ENCODE data around the gene TTC23. TPM values are rescaled to one million over a fixed set of nuclear protein-coding genes. Genes with fewer than 3 reads are reported as not detected.
A peak's percentile ranks its signal among the peaks of the same experiment; 100 is the strongest.

The TTC23 gene
- total RNA-seq, 1 experiment from 2014 or later = 43.1 TPM

DNA sequence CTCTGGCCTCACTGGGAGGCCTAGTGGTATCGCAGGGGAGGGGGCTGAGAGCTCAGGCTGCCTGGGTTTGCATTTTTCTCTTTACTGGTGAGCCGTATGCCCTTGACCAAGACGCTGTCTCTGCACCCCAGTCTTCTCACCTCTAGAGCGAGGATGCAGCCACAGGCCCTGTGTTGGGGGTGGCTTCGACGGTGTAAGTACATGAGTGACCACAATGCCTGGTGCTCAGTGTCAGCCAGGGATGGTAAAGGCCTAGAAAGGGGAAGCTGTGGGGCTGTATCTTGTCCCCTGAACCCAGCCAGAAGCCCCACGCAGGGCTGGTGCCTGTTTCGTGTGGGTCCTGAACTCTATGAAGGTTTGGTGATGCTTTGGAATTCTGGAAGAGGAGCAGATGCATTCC lies 124.7 kb downstream of the TTC23 start:
- DNase-seq = no peak
- H3K4me1 ChIP-seq = peaks cover 24% of the 10 kb centered on the region
- H3K36me3 ChIP-seq = peaks cover 20% of the 10 kb centered on the region
- no peaks in the 10 kb centered on the region for H3K9me3 ChIP-seq (replicated peaks)
- H3K27me3 ChIP-seq = no peaks in the 10 kb centered on the region
- no peak overlapping the region for H3K4me3 ChIP-seq
- peak overlapping the region; percentile 74 for H3K27ac ChIP-seq

DNA sequence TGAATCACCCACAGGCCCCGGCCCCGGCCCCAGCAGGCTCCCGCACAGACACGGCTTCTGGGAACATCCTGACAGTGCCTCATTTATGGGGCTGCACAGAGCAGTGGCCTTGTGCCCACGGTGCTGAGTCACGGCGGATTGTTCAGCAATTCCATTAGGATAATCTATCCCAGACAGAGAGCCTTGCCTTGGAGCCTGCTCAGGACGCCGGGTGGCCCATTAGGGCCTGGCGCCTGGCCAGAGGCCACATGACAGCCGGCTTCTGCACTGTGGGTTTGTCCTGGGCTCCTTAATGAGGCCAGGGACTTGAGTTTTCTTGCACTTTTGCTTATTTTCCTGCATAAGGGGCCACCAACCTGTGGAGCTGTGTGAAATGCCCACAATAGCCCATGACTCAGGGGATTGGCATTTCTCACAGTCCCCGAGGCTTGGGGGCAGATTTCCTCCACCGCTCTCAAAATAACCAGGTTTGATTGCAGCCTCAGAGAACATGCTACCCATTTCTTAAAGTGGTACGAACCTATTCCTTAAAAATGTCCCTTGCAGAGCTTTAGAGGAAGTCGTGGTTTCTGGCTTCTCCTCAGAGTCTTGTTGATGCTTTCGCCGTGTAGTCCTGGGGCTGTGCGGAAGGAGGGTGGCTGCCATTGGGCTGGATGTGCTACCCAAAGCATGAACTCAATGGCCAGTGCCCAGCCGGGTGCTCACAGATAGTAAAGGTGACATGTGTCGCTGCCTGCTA lies 125.5 kb downstream of the TTC23 start:
- H3K36me3 ChIP-seq = peaks cover 16% of the 10 kb centered on the region
- no peaks in the 10 kb centered on the region for H3K9me3 ChIP-seq (replicated peaks)
- peak; percentile 97 to 98 for DNase-seq
- peak overlapping the region; percentile 74 for H3K27ac ChIP-seq
- H3K27me3 ChIP-seq = no peaks in the 10 kb centered on the region
- H3K4me1 ChIP-seq = peaks cover 24% of the 10 kb centered on the region
- peak overlapping the region; percentile 32 for H3K4me3 ChIP-seq

DNA sequence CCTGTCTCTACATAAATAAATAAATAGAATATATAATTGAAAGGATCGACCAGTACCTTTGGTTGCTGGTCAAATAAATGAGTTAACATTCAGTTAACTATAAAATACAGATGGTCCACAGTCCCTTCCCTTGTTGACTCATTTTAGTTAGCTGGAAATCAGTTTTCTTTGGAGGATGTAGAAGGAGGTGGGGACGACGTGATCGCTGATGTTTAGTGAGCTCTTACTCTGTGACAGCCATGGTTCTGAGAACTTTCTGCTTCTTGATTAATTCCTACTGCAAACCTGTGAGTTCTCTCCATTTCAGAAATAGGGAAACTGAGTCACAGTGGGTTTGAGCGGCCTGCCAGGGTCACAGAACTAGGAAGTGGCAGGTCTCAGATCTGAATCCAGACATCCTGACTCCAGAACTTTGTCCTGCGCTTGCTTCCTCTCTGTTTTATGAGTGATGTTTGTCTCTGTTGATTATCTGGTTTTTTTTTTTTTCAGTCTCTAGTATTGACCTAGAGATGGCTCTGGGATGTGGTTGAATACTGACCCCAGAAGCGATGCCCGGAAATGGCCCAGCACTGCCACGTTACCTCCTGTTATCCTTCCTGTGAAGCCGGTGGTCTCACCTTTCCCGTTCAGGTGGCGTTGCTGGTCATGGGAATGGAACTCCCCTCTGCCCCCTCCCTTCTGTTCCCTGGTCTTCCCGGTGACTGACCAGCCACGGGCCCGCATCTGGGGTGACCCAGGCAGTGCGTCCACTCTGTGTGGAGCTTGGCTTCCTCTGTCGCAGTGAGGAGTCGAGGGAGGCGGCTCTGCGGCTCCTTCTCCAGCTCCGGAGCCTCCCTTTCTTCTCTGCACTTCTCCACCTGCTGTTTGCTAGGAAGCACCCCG lies 126.3 kb downstream of the TTC23 start:
- peak overlapping the region; percentile 32 for H3K4me3 ChIP-seq
- H3K9me3 ChIP-seq (replicated peaks) = no peaks in the 10 kb centered on the region
- peaks cover 12% of the 10 kb centered on the region for H3K36me3 ChIP-seq
- H3K4me1 ChIP-seq = peaks cover 24% of the 10 kb centered on the region
- H3K27me3 ChIP-seq = no peaks in the 10 kb centered on the region
- DNase-seq = no peak
- peak overlapping the region; percentile 74 for H3K27ac ChIP-seq

DNA sequence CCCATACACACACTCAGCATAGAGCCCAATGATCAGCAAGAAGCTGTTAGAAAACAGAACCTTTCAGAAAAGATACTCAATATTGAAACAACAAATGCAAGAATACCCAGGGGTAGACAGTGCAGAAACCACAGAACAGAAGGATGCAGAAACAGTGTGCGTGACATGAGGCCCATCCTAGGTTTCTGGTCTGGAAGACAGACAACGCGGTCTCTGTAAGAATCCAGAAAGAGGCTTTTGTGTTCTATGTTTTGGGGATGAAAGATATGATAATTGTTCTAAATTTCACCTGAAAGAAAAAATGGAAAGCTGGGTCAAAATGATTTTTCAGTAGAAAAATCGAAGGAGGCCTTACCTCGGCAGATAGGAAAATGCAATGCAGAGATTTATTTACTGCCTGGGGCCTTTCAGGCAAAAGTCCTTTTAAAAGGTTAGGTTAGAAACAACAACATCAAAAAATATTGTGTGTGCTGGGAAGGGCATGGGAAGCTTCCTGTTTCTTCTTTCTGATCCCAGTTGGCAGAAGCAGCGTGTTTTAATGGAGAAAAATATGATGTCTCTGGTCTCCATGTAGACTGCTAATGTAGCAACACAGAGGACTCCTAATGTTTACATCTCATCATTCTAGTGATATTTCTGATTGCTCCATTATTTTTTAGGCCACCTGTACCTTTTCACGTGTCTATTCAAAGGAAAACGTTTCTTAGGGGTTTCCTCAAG lies 127.5 kb downstream of the TTC23 start:
- Histone ChIP-seq H3K4me3 (no peak overlapping the region), H3K27ac (no peak overlapping the region), H3K27me3 (no peaks in the 10 kb centered on the region), H3K36me3 (peaks cover 7% of the 10 kb centered on the region), H3K4me1 (peaks cover 24% of the 10 kb centered on the region), H3K9me3 (replicated peaks) (no peaks in the 10 kb centered on the region)
- no peak for DNase-seq

DNA sequence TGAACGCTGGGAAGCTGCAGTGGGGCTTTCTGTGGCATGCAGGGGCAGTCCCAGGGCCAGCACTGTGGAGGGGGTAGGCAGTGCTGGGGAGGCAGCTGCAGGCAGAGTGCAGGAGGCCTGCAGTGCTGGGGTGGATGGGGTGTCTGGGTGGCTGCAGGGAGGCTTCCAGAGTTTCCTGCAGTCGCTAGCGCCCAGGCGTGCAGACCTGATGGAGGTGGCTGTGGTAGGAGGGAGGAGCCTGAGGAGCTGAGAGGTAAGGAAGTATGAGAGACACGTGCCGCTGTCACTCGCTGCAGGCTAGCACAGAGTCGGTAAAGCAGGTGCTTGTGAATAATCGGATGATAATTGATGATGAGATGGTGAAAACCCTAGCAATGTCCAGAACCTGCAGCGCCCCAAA lies 128.2 kb downstream of the TTC23 start:
- peaks cover 12% of the 10 kb centered on the region for H3K36me3 ChIP-seq
- no peak for DNase-seq
- peaks cover 22% of the 10 kb centered on the region for H3K4me1 ChIP-seq
- no peak overlapping the region for H3K27ac ChIP-seq
- H3K4me3 ChIP-seq = no peak overlapping the region
- H3K27me3 ChIP-seq = no peaks in the 10 kb centered on the region
- no peaks in the 10 kb centered on the region for H3K9me3 ChIP-seq (replicated peaks)

DNA sequence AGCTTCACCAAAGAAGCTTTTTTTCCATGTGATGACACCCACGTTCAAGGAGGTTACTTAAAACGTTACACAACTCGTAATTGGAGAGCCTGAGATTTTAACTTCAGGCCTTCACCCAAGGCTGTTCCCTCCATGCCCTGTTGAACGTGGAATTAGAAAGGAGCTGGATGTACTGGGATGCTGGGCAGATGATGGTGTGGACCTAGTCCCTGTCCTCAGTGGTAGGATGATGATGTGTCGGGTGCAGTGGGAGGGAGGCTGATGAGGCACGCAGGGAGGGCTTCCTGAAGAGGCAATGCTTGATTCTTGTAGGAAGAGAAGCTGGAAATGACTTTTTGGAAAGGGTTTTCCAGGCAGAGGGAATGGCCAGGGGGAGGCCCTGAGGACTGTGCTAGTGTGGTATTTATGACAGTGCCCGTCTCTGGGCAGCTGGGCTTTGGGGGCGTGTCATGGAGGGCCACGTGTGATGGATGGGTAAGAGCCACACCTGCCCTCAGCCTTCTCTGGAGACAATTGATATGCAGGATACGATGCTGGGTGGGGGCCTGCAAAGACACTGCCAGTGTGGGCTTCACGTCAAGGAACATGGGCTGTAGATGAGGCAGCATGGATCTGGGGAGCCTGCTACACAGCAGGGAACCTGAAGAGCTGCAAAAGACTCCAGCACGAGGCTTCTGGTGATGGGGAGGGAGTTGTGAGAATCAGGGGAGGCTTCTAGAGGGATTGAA lies 129.2 kb downstream of the TTC23 start:
- no peak overlapping the region for H3K27ac ChIP-seq
- H3K4me1 ChIP-seq = peaks cover 15% of the 10 kb centered on the region
- no peak for DNase-seq
- H3K27me3 ChIP-seq = no peaks in the 10 kb centered on the region
- H3K4me3 ChIP-seq = no peak overlapping the region
- no peaks in the 10 kb centered on the region for H3K9me3 ChIP-seq (replicated peaks)
- peaks cover 20% of the 10 kb centered on the region; the same call in 1 of the 2 replicates for H3K36me3 ChIP-seq

DNA sequence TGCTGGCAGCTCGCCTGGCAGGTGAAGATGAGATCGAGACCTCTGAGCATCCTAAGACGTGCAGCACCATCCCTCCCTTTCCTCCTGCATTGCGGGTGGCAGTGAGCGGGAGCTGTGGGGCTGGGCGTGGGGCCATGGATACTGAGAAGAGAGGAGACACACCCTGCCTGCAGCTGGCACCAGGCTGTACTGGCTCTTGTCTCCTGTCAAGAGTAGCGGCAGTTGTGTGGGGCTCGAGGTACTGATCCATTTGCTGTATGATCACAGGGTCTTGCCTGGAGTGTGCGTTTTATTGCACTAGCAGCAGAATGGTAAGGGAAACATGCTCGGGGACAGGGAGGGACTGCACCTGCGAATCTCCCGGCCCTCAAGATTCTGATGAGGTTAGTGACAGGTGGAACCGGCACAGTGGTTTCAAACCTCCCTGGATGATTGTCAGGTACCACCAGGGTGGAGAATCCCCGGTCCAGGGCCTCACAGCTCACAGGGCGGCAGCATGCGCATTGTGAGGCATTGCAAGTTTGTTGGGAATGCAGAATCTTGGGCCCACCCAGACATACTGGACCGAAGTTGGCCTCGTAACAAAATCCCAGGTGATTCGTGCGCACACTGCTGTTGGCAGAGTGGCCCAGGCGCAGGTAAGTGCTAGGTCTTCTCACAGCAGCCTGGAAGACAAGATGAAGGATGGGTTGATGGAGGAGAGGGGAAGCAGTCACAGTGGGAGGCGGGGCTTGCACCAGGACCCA lies 130.4 kb downstream of the TTC23 start:
- Histone ChIP-seq H3K4me1 (peaks cover 3% of the 10 kb centered on the region; the same call in 1 of the 2 replicates), H3K27ac (no peak overlapping the region), H3K9me3 (replicated peaks) (no peaks in the 10 kb centered on the region), H3K36me3 (peaks cover 24% of the 10 kb centered on the region; the same call in 1 of the 2 replicates), H3K4me3 (no peak overlapping the region), H3K27me3 (no peaks in the 10 kb centered on the region)
- no peak for DNase-seq

DNA sequence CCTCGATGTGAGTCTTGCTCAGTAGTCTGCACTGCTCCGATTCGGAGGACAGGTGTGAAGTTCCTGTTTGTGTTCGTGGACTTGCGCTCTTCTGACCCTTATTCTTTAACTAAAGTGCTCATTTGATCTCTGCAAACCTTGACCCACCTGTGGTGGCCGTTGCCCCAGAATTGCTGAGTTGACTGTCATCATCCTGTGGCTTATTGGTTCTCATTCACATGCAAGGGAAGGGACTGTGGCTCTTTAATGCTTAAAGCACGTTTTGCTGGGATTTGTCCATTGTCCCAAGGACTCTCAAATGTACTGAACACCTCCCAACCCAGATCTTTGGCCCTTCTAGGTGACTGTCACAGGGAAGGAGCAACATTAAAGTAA lies 131.1 kb downstream of the TTC23 start:
- peaks cover 24% of the 10 kb centered on the region; the same call in 1 of the 2 replicates for H3K36me3 ChIP-seq
- peaks cover 3% of the 10 kb centered on the region; the same call in 1 of the 2 replicates for H3K4me1 ChIP-seq
- H3K4me3 ChIP-seq = no peak overlapping the region
- no peaks in the 10 kb centered on the region for H3K9me3 ChIP-seq (replicated peaks)
- no peaks in the 10 kb centered on the region for H3K27me3 ChIP-seq
- H3K27ac ChIP-seq = no peak overlapping the region
- DNase-seq = no peak

DNA sequence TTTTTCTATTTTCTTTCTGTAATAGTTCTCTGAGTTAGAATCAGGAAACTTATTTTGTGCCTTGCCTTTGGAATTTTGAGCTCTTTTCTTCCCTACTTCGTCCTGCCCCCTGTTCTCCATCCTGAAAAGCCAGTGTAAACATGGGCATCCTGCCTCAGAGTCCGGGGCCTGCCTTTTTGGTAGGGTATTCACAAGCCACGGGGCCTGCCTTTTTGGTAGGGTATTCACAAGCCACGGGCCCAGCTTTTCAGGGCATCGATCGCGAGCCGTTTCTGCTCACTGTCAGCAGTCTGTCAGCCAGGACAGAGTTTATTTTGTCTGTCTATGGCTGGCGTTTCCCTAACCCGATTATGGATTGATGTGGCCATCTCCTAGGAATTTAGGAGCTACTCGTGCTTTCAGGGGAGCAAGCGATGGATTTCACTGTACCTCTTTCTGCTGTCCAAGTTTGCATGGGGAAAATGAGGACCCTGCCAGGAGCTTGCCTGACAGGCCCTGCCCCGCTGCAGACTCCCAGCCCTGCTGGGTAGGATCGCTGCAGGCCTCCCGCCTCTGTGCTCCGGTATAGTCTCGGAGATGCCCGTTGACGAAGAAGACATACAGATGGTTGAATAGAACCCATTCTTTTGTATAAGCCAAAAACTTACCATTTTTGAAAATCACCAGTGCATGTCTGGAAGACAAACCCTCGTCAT lies 131.7 kb downstream of the TTC23 start:
- no peak overlapping the region for H3K27ac ChIP-seq
- no peak overlapping the region for H3K4me3 ChIP-seq
- H3K36me3 ChIP-seq = peaks cover 24% of the 10 kb centered on the region; the same call in 1 of the 2 replicates
- H3K9me3 ChIP-seq (replicated peaks) = no peaks in the 10 kb centered on the region
- H3K4me1 ChIP-seq = no peaks in the 10 kb centered on the region; the same call in 1 of the 2 replicates
- DNase-seq = no peak
- H3K27me3 ChIP-seq = no peaks in the 10 kb centered on the region

DNA sequence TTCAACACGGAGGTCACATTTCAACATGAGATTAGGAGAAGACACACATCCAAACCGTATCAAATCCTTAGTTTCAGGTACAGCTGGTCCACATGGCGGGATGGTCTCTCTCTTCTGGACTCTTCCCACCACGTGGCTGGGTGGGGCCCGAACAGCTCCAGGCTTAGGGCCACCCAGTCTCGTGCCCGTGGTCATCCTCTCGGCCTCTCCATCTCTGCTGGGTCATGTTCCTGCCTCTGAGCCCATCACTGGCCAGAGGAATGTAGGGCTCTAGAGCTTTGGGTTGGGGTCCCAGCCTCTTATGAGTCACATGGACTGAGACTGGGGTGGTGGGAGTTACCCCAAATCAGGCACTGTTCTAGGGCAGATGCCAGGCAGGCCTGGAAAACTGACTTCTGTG lies 132.3 kb downstream of the TTC23 start:
- Histone ChIP-seq H3K36me3 (peaks cover 24% of the 10 kb centered on the region; the same call in 1 of the 2 replicates), H3K27me3 (no peaks in the 10 kb centered on the region), H3K4me3 (no peak overlapping the region), H3K4me1 (no peaks in the 10 kb centered on the region), H3K9me3 (replicated peaks) (no peaks in the 10 kb centered on the region), H3K27ac (no peak overlapping the region)
- DNase-seq = no peak

DNA sequence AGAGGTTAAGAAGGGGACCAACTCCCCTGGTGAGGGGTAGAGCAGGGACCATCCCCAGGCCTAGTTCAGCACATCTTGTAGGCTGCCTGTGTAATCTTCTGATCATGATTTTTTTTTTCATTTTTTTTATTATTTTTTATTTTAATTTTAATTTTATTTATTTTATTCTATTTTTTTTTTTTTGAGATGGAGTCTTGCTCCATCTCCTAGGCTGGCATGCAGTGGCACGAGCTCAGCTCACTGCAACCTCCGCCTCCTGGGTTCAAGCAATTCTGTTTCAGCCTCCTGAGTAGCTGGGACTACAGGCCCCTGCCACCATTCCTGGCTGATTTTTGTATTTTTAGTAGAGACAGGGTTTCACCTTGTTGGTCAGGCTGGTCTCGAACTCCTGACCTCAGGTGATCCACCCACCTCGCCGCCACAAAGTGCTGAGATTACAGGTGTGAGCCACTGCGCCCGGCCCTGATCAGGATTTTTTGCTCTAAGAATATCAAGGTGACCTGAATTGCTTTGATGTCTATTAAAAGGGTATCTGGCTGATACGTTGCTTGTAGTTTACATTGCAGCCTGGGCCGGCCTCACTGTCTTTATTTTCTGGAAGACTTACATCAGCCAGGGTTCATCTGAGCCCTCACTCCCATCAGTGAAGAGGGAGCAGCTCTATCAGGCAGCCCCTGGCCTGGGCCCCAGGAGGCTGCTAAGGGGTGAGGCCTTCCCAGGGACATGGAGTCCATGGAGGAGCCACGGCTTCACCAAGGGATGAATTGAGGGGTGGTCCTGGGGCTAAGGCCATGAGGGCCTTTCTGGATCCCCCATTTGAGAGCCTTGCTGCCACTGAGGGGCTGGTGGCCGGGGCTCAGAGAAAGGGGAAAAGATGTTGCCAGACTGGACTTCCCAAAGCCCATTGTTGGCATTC lies 133.8 kb downstream of the TTC23 start:
- no peak for DNase-seq
- peaks cover 24% of the 10 kb centered on the region; the same call in 1 of the 2 replicates for H3K36me3 ChIP-seq
- no peak overlapping the region for H3K4me3 ChIP-seq
- H3K4me1 ChIP-seq = no peaks in the 10 kb centered on the region
- no peaks in the 10 kb centered on the region for H3K9me3 ChIP-seq (replicated peaks)
- H3K27ac ChIP-seq = no peak overlapping the region
- H3K27me3 ChIP-seq = no peaks in the 10 kb centered on the region

DNA sequence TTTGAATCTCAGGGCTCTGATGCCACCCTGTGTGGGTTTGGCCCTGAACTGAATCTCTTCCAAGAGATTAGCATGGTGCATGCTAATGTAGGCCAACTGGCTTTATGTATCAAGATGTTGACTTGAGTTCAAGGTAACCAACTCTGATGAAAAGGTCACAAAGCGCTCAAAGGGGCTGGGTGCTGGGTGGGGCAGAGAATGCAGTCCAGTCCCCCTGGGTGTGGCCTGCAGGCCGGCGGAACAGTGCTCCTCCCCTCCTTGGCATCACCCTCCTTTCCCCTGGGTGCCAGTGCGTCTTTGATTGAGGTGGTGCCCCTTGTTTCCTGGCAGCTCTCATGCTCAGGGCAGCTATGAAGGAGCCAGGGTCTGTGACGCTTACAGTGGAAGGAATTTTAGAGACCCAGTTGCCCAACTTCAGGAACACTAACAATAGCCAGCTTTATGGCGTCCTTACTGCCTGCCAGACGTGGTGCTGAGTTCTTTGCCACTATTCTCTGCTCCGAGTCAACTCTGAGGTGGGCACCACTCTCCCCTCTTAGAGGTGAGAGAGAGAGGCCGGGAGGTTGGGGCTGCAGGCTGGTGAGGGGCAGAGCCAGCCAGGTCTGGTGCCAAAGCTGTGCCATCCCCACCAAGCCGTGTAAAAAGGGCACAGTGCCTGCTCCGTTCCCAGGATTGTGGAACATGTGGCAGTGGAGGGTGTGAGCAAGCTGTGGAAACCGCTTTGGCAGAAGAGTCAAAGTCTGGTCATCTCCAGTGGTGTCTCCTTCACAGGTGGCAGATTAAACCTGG lies 134.7 kb downstream of the TTC23 start:
- H3K27ac ChIP-seq = no peak overlapping the region
- H3K4me1 ChIP-seq = no peaks in the 10 kb centered on the region
- peaks cover 24% of the 10 kb centered on the region; the same call in 1 of the 2 replicates for H3K36me3 ChIP-seq
- no peaks in the 10 kb centered on the region for H3K27me3 ChIP-seq
- H3K9me3 ChIP-seq (replicated peaks) = no peaks in the 10 kb centered on the region
- no peak for DNase-seq
- no peak overlapping the region for H3K4me3 ChIP-seq

Measured in SJCRH30 (cell line).